ENCODE data around the gene LARGE1. TPM values are rescaled to one million over a fixed set of nuclear protein-coding genes. Genes with fewer than 3 reads are reported as not detected.

The LARGE1 gene
- total and polyA plus RNA-seq, 2 of the 4 experiments (the other 2 are of a cell fraction): 6.2 to 12.4 TPM

DNA sequence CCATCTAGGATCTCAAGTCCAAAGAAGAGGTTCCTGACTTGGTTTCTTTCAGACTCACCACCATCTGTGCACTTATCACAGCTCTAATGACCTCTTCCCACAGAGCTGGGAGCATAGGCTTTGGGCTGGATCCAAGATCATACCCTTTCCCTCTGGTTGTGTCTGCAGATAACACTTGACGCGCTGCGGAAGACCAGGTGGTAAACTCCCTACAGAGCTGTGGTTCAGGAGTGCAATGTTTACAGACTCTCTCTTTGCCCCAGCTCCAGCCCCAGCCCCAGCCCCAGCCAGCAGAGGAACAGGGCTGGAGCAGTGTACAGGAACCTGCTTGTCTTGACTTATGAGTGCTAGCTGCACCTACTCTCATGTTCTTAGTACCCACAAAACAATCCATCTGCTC lies 587.7 kb downstream of the LARGE1 start:
- Histone ChIP-seq H2BK15ac (ENCODE audit: low read depth, low read length) (no peak overlapping the region), H3K4me2 (ENCODE audit: low read depth, low read length) (no peak overlapping the region), H4K20me1 (ENCODE audit: insufficient read depth, low read length) (no peaks in the 10 kb centered on the region), H4K91ac (ENCODE audit: insufficient read depth, low read depth, low read length) (no peak overlapping the region), H3K14ac (replicated peaks; ENCODE audit: low read depth, low read length) (no peak overlapping the region), H3K18ac (ENCODE audit: low read depth, low read length) (no peak overlapping the region), H3K27me3 (ENCODE audit: control insufficient read depth, insufficient read depth, low read length) (no peaks in the 10 kb centered on the region), H3K4ac (ENCODE audit: low read depth, low read length) (no peak overlapping the region), H3K9ac (ENCODE audit: low read depth, low read length) (no peak overlapping the region), H2BK20ac (ENCODE audit: low read depth, low read length) (no peak overlapping the region), H2AFZ (replicated peaks; ENCODE audit: low read length, poor library complexity) (no peak overlapping the region), H3K56ac (ENCODE audit: extremely low read depth, insufficient read depth, low read length) (no peak overlapping the region), H3K23ac (ENCODE audit: low read depth, low read length) (no peak overlapping the region), H4K5ac (ENCODE audit: low read depth, low read length) (no peak overlapping the region), H3K4me1 (ENCODE audit: control insufficient read depth, insufficient read depth, low read length) (0 out of 2 replicates have a peak, but pooled peaks cover 2% of the 10 kb centered on the region), H2AK9ac (replicated peaks; ENCODE audit: low read depth, low read length, poor library complexity) (no peak overlapping the region), H3K9me1 (ENCODE audit: insufficient read depth, low read length) (no peaks in the 10 kb centered on the region), H3K79me1 (ENCODE audit: low read depth in 1 of 2, low read length in 2 of 2) (no peaks in the 10 kb centered on the region), H2AK5ac (ENCODE audit: low read depth, low read length) (no peak overlapping the region), H2BK120ac (ENCODE audit: low read depth, low read length) (no peak overlapping the region), H3K4me3 (ENCODE audit: insufficient read depth, low read depth, low read length) (no peak overlapping the region), H4K8ac (ENCODE audit: low read depth in 2 of 2, low read length in 2 of 2) (no peak overlapping the region), H3K27ac (ENCODE audit: insufficient read depth, low read length) (no peak overlapping the region), H2BK5ac (ENCODE audit: low read depth, low read length, poor library complexity, severe bottlenecking) (no peak overlapping the region), H3K9me3 (ENCODE audit: control insufficient read depth, insufficient read depth, low read length) (no peaks in the 10 kb centered on the region), H3K36me3 (ENCODE audit: control insufficient read depth, insufficient read depth, low read length) (peaks cover 2% of the 10 kb centered on the region; the same call in 1 of the 2 replicates)
- ChIA-PET CTCF (no interaction called here), POLR2A (ENCODE audit: unreplicated experiment) (no interaction called here)
- TF ChIP-seq FOS (IDR thresholded peaks at IDR 0.05; ENCODE audit: low read depth, low read length) (no peak), SMC3 (IDR thresholded peaks at IDR 0.05; ENCODE audit: low read depth, low read length) (no peak)
- TF ChIP-seq, protein P1, sequence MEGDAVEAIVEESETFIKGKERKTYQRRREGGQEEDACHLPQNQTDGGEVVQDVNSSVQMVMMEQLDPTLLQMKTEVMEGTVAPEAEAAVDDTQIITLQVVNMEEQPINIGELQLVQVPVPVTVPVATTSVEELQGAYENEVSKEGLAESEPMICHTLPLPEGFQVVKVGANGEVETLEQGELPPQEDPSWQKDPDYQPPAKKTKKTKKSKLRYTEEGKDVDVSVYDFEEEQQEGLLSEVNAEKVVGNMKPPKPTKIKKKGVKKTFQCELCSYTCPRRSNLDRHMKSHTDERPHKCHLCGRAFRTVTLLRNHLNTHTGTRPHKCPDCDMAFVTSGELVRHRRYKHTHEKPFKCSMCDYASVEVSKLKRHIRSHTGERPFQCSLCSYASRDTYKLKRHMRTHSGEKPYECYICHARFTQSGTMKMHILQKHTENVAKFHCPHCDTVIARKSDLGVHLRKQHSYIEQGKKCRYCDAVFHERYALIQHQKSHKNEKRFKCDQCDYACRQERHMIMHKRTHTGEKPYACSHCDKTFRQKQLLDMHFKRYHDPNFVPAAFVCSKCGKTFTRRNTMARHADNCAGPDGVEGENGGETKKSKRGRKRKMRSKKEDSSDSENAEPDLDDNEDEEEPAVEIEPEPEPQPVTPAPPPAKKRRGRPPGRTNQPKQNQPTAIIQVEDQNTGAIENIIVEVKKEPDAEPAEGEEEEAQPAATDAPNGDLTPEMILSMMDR (conservative IDR thresholded peaks at IDR 0.05; ENCODE audit: low read depth, low read length): no peak
- no CpG with 5 or more reads among the region's 3 CpGs for WGBS, 2 experiments (ENCODE audit: extremely low coverage in 2 of 2, insufficient read length in 1 of 2)
- ATAC-seq (ENCODE audit: low read depth): no peak
- no TSS peak for BruUV-seq (replicated peaks)
- DNase-seq: no peak
- intact Hi-C loops (cut with micrococcal nuclease): no loop called here
- dilution Hi-C loops (cut with HindIII; ENCODE audit: low sequenced_read_pairs, unreplicated experiment): no loop called here
- in situ Hi-C loops (cut with MboI; ENCODE audit: low sequenced_read_pairs): no loop called here

Measured in IMR-90 (cell line).